ENCODE data around the gene TET3. TPM values are rescaled to one million over a fixed set of nuclear protein-coding genes. Genes with fewer than 3 reads are reported as not detected.

The TET3 gene
- total and polyA plus RNA-seq, 2 experiments from 2014 or later: 3.6 to 19.9 TPM

GRCh38 chr2:74001781-74002504 lies 17.2 kb downstream of the TET3 start:
- H4K20me1 ChIP-seq (replicated peaks; ENCODE audit: insufficient read depth): peaks cover 30% of the 10 kb centered on the region
- peaks cover 56% of the 10 kb centered on the region for H3K4me1 ChIP-seq (ENCODE audit: insufficient read depth)

More at GRCh38 chr2:74001781-74002504, 17.2 kb downstream of the TET3 start:
- Mint-ChIP-seq H3K4me1 (peaks cover 81% of the 10 kb centered on the region), H3K27ac (no peak overlapping the region), H3K9me3 (no peaks in the 10 kb centered on the region), H3K27me3 (ENCODE audit: insufficient read depth, low read depth, poor library complexity) (peaks cover 23% of the 10 kb centered on the region), H3K36me3 (ENCODE audit: low read depth) (peaks cover 4% of the 10 kb centered on the region), H3K4me3 (peak overlapping the region; percentile 69)
- no peaks in the 10 kb centered on the region; the same call in 1 of the 2 replicates for H3K36me3 ChIP-seq (ENCODE audit: insufficient read depth)
- peaks cover 72% of the 10 kb centered on the region for H3K79me2 ChIP-seq (replicated peaks; ENCODE audit: insufficient read depth)
- peak; percentile 4 for ATAC-seq
- H3K27ac ChIP-seq (ENCODE audit: low read depth): no peak overlapping the region
- no peak for TF ChIP-seq EZH2 (IDR thresholded peaks at IDR 0.05; ENCODE audit: low read depth, unreplicated experiment)
- no peak for TF ChIP-seq EZH2phosphoT487 (IDR thresholded peaks at IDR 0.05; ENCODE audit: unreplicated experiment)
- no peak for TF ChIP-seq ZNF331 (CRISPR knock-in tag; IDR thresholded peaks at IDR 0.05; ENCODE audit: low read depth)
- TF ChIP-seq ETS1 (IDR thresholded peaks at IDR 0.05): no peak
- no peak for TF ChIP-seq POLR2AphosphoS5 (IDR thresholded peaks at IDR 0.05; ENCODE audit: low read depth)
- TF ChIP-seq STAT1 (IDR thresholded peaks at IDR 0.05; ENCODE audit: unreplicated experiment): no peak
- TF ChIP-seq, protein P1, sequence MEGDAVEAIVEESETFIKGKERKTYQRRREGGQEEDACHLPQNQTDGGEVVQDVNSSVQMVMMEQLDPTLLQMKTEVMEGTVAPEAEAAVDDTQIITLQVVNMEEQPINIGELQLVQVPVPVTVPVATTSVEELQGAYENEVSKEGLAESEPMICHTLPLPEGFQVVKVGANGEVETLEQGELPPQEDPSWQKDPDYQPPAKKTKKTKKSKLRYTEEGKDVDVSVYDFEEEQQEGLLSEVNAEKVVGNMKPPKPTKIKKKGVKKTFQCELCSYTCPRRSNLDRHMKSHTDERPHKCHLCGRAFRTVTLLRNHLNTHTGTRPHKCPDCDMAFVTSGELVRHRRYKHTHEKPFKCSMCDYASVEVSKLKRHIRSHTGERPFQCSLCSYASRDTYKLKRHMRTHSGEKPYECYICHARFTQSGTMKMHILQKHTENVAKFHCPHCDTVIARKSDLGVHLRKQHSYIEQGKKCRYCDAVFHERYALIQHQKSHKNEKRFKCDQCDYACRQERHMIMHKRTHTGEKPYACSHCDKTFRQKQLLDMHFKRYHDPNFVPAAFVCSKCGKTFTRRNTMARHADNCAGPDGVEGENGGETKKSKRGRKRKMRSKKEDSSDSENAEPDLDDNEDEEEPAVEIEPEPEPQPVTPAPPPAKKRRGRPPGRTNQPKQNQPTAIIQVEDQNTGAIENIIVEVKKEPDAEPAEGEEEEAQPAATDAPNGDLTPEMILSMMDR (conservative IDR thresholded peaks at IDR 0.05; ENCODE audit: low read depth in 2 of 2): no peak
- no peak for TF ChIP-seq NANOG (IDR thresholded peaks at IDR 0.05; ENCODE audit: borderline replicate concordance)
- TF ChIP-seq REST (IDR thresholded peaks at IDR 0.05; ENCODE audit: unreplicated experiment): no peak
- H3K27me3 ChIP-seq (ENCODE audit: insufficient read depth): no peaks in the 10 kb centered on the region
- no peak for DNase-seq (ENCODE audit: low spot score)
- H3K9me2 ChIP-seq (ENCODE audit: insufficient read depth): no peaks in the 10 kb centered on the region
- peak overlapping the region; percentile 94 for H3K4me2 ChIP-seq
- no peaks in the 10 kb centered on the region for H3F3A ChIP-seq (replicated peaks; ENCODE audit: low read depth)
- peak overlapping the region; percentile 93 for H3K4me3 ChIP-seq
- no peak overlapping the region for H2AFZ ChIP-seq
